Osteocyte (in vitro differentiated cells): ENCODE data around the gene DNAH2. TPM values are rescaled to one million over a fixed set of nuclear protein-coding genes. Genes with fewer than 3 reads are reported as not detected.
"Not testable (repeated sequence)": the region's sequence is repeated elsewhere in the genome, so short reads cannot be mapped to it uniquely, and the experiment has no call there.

Experiments used
- DNase-seq: peaks from one replicate; pipeline ENCODE4 v3.0.0; 2021; ENCODE audit warnings: mixed read lengths; ENCODE audit not compliant: unreplicated experiment; ENCODE audit errors: extremely low spot score
- H3K27ac Mint-ChIP-seq: one replicate; pipeline ENCODE4 v1.8.0; 2021; ENCODE audit warnings: mild to moderate bottlenecking, mixed read lengths; ENCODE audit not compliant: unreplicated experiment
- H3K27me3 Mint-ChIP-seq: one replicate; pipeline ENCODE4 v1.8.0; 2021; ENCODE audit warnings: mixed read lengths; ENCODE audit not compliant: unreplicated experiment
- H3K36me3 Mint-ChIP-seq: one replicate; pipeline ENCODE4 v1.8.0; 2021; ENCODE audit warnings: mixed read lengths; ENCODE audit not compliant: unreplicated experiment
- H3K4me1 Mint-ChIP-seq: one replicate; pipeline ENCODE4 v1.8.0; 2021; ENCODE audit warnings: mixed read lengths; ENCODE audit not compliant: unreplicated experiment
- H3K4me3 Mint-ChIP-seq: one replicate; pipeline ENCODE4 v1.8.0; 2021; ENCODE audit warnings: mild to moderate bottlenecking, moderate library complexity, mixed read lengths; ENCODE audit not compliant: unreplicated experiment
- H3K9me3 Mint-ChIP-seq: one replicate; pipeline ENCODE4 v1.8.0; 2021; ENCODE audit warnings: mixed read lengths; ENCODE audit not compliant: unreplicated experiment
- CTCF ChIP-seq: fragments of 200-600 bp; sonication (generic); IDR thresholded peaks from 2 replicates; pipeline ENCODE4 v1.5.0; 2021; ENCODE audit warnings: antibody characterized with exemption, mild to moderate bottlenecking, moderate library complexity
- total RNA-seq: library from RNA; stranded (reverse); gene quantifications from 2 replicates; pipeline ENCODE4 v1.2.1, GENCODE V29; 2021

The DNAH2 gene
- total RNA-seq, 1 donor from 2014 or later, result 0.03 TPM

- no peaks in the 10 kb centered on the region for H3K4me1 Mint-ChIP-seq
- no peaks in the 10 kb centered on the region for H3K36me3 Mint-ChIP-seq
- no peak for TF ChIP-seq CTCF
- H3K4me3 Mint-ChIP-seq, result no peak overlapping the region
- H3K27me3 Mint-ChIP-seq, result peaks cover 20% of the 10 kb centered on the region
- no peak overlapping the region for H3K27ac Mint-ChIP-seq
- DNase-seq, result no peak
- no peaks in the 10 kb centered on the region for H3K9me3 Mint-ChIP-seq
Measured at GRCh38 chr17:7798839-7799238, 81.3 kb downstream of the DNAH2 start.

- Mint-ChIP-seq H3K27ac (no peak overlapping the region), H3K4me1 (no peaks in the 10 kb centered on the region), H3K36me3 (no peaks in the 10 kb centered on the region), H3K4me3 (no peak overlapping the region), H3K9me3 (no peaks in the 10 kb centered on the region), H3K27me3 (peaks cover 28% of the 10 kb centered on the region)
- no peak for DNase-seq
- no peak for TF ChIP-seq CTCF
Measured at GRCh38 chr17:7803981-7804380, 86.4 kb downstream of the DNAH2 start.

- no peak for DNase-seq
- Mint-ChIP-seq H3K27me3 (peaks cover 41% of the 10 kb centered on the region), H3K9me3 (no peaks in the 10 kb centered on the region), H3K36me3 (peaks cover 3% of the 10 kb centered on the region), H3K4me1 (no peaks in the 10 kb centered on the region), H3K27ac (no peak overlapping the region), H3K4me3 (no peak overlapping the region)
- no peak for TF ChIP-seq CTCF
Measured at GRCh38 chr17:7806587-7806986, 89.0 kb downstream of the DNAH2 start.

GRCh38 chr17:7807206-7807605, 89.7 kb downstream of the DNAH2 start:
- Mint-ChIP-seq H3K27ac (no peak overlapping the region), H3K9me3 (no peaks in the 10 kb centered on the region), H3K27me3 (peaks cover 40% of the 10 kb centered on the region), H3K4me1 (no peaks in the 10 kb centered on the region), H3K36me3 (peaks cover 3% of the 10 kb centered on the region), H3K4me3 (no peak overlapping the region)
- no peak for TF ChIP-seq CTCF
- DNase-seq, result no peak

GRCh38 chr17:7809086-7809790, 91.7 kb downstream of the DNAH2 start:
- no peak for TF ChIP-seq CTCF
- H3K9me3 Mint-ChIP-seq, result no peaks in the 10 kb centered on the region
- H3K27me3 Mint-ChIP-seq, result peaks cover 44% of the 10 kb centered on the region
- H3K4me3 Mint-ChIP-seq, result no peak overlapping the region
- peaks cover 3% of the 10 kb centered on the region for H3K36me3 Mint-ChIP-seq
- H3K4me1 Mint-ChIP-seq, result no peaks in the 10 kb centered on the region
- DNase-seq, result no peak
- H3K27ac Mint-ChIP-seq, result no peak overlapping the region

GRCh38 chr17:7809791-7810343, 92.3 kb downstream of the DNAH2 start:
- H3K4me1 Mint-ChIP-seq, DNase-seq, H3K36me3 Mint-ChIP-seq, H3K27ac Mint-ChIP-seq, H3K4me3 Mint-ChIP-seq, H3K9me3 Mint-ChIP-seq: not testable (repeated sequence)
- H3K27me3 Mint-ChIP-seq, result peaks cover 44% of the 10 kb centered on the region
